Measurements from ENCODE around the gene SYT1. TPM values are rescaled to one million over a fixed set of nuclear protein-coding genes. Genes with fewer than 3 reads are reported as not detected.

Gene SYT1
- total and polyA plus RNA-seq, 2 of the 8 experiments (the other 6 are each of a cell fraction or from before 2014, with no cell fraction given): 11.0 to 34.6 TPM

GRCh38 chr12:79250186-79250585 lies 385.6 kb downstream of the SYT1 start (continued):
- TF ChIP-seq CHD7 (IDR thresholded peaks at IDR 0.05; ENCODE audit: insufficient replicate concordance, low read length) (no peak), EZH2 (IDR thresholded peaks at IDR 0.05; ENCODE audit: low read depth, low read length, severe bottlenecking) (no peak), RXRA (IDR thresholded peaks at IDR 0.05; ENCODE audit: insufficient read depth, low read depth, low read length) (no peak), SIN3A (conservative IDR thresholded peaks at IDR 0.05 in 1 of 2, IDR thresholded peaks at IDR 0.05 in 1 of 2; ENCODE audit: low read depth in 1 of 2, low read length in 2 of 2) (no peak), KDM4A (IDR thresholded peaks at IDR 0.05; ENCODE audit: low read depth, low read length, severe bottlenecking) (no peak), HDAC2 (IDR thresholded peaks at IDR 0.05; ENCODE audit: borderline replicate concordance in 1 of 2, low read depth in 2 of 2, low read length in 2 of 2) (no peak), CREB1 (IDR thresholded peaks at IDR 0.05) (no peak), CTCF (IDR thresholded peaks at IDR 0.05; ENCODE audit: control extremely low read depth in 1 of 3, insufficient read depth in 1 of 3, low read depth in 1 of 3, low read length in 3 of 3) (no peak)

Measured in H1 (cell line).